NCI-H510A treated with DMSO at 0.1 percent for 48 hours (cell line): Measurements from ENCODE around the gene PCDHA12.
"Not testable (repeated sequence)": the region's sequence is repeated elsewhere in the genome, so short reads cannot be mapped to it uniquely, and the experiment has no call there.

Source experiments
- DNase-seq: peaks from one replicate; lab custom pipeline; 2025; lab: John Stamatoyannopoulos, UW

PCDHA12 gene

GRCh38 chr5:140875085-140876065 lies at the start of gene PCDHA12:
TSS of gene PCDHA12 (plus strand) at chr5:140875308. CDS start at chr5:140875473, 165 bp downstream.
- peak; percentile 31 for DNase-seq

GRCh38 chr5:140827704-140828361 lies 47.3 kb upstream of the PCDHA12 start, which contains the start of gene PCDHA6:
TSS of gene PCDHA6 (plus strand) at chr5:140827960. CDS start at chr5:140828092, 132 bp downstream.
- DNase-seq, result no peak

- DNase-seq, result no peak
Observed at GRCh38 chr5:140828362-140828737, 46.8 kb upstream of the PCDHA12 start.

GRCh38 chr5:140829511-140830501 lies 45.3 kb upstream of the PCDHA12 start:
- not testable (repeated sequence) for DNase-seq

GRCh38 chr5:140833993-140834392 lies 41.1 kb upstream of the PCDHA12 start, which contains the start of gene PCDHA7:
TSS of gene PCDHA7 (plus strand) at chr5:140834269. CDS start at chr5:140834384, 115 bp downstream.
- peak; percentile 23 for DNase-seq

- DNase-seq, result not testable (repeated sequence)
Observed at GRCh38 chr5:140834439-140835008, 40.6 kb upstream of the PCDHA12 start.

- no peak for DNase-seq
Observed at GRCh38 chr5:140835622-140836510, 39.2 kb upstream of the PCDHA12 start.

- no peak for DNase-seq
Observed at GRCh38 chr5:140840978-140841962, 33.8 kb upstream of the PCDHA12 start, which contains the start of gene PCDHA8. TSS of gene PCDHA8 (plus strand) at chr5:140841187. CDS start at chr5:140841322, 135 bp downstream.

- no peak for DNase-seq
Observed at GRCh38 chr5:140842798-140843733, 32.0 kb upstream of the PCDHA12 start.

GRCh38 chr5:140848139-140849102 lies 26.7 kb upstream of the PCDHA12 start, which contains the start of gene PCDHA9:
TSS of gene PCDHA9 (plus strand) at chr5:140848382. CDS start at chr5:140848496, 114 bp downstream.
- not testable (repeated sequence) for DNase-seq

- DNase-seq, result not testable (repeated sequence)
Observed at GRCh38 chr5:140849831-140850634, 25.1 kb upstream of the PCDHA12 start.

- DNase-seq, result peak; percentile 33
Observed at GRCh38 chr5:140855772-140856674, 19.1 kb upstream of the PCDHA12 start, which contains the start of gene PCDHA10. TSS of gene PCDHA10 (plus strand) at chr5:140855897. CDS start at chr5:140856049, 152 bp downstream.

GRCh38 chr5:140857177-140857986 lies 17.7 kb upstream of the PCDHA12 start:
- no peak for DNase-seq

GRCh38 chr5:140857987-140858240 lies 17.2 kb upstream of the PCDHA12 start:
- no peak for DNase-seq
